HepG2 (cell line): ENCODE data around the gene LSMEM2. TPM values are rescaled to one million over a fixed set of nuclear protein-coding genes. Genes with fewer than 3 reads are reported as not detected.
A peak's percentile ranks its signal among the peaks of the same experiment; 100 is the strongest.

Source experiments
- EHMT2 ChIP-seq: fragments of 200-600 bp; sonication (generic); IDR thresholded peaks from 2 replicates; pipeline ENCODE4 v1.7.0; 2017; ENCODE audit warnings: antibody characterized with exemption, low read depth, low read length, borderline replicate concordance
- FOXK1 ChIP-seq: sonication (generic); formaldehyde crosslinking; IDR thresholded peaks from 2 replicates; pipeline ENCODE4 v1.4.0; 2020; ENCODE audit warnings: low read depth, missing genetic modification reagents, borderline replicate concordance
- FOXM1 ChIP-seq: sonication (generic); formaldehyde crosslinking; IDR thresholded peaks from 2 replicates; pipeline ENCODE4 v1.5.0; 2020; ENCODE audit warnings: missing genetic modification reagents
- HHEX ChIP-seq: IDR thresholded peaks from 2 replicates; pipeline ENCODE4 v1.6.1; 2016; ENCODE audit warnings: control low read depth
- RCOR2 ChIP-seq: IDR thresholded peaks from 2 replicates; pipeline ENCODE4 v1.6.1; 2016; ENCODE audit warnings: missing biosample characterization, missing genetic modification reagents
- RELA ChIP-seq: sonication (generic); formaldehyde crosslinking; IDR thresholded peaks from 2 replicates; pipeline ENCODE4 v1.4.0; 2020; ENCODE audit warnings: missing genetic modification reagents
- RFXAP ChIP-seq: sonication (generic); formaldehyde crosslinking; IDR thresholded peaks from 2 replicates; pipeline ENCODE4 v1.4.0; 2020; ENCODE audit warnings: missing genetic modification reagents, borderline replicate concordance
- TBX3 ChIP-seq: fragments of 450-650 bp; IDR thresholded peaks from 2 replicates; pipeline ENCODE4 v1.6.1; 2017; ENCODE audit warnings: antibody characterized with exemption, mild to moderate bottlenecking, inconsistent platforms, borderline replicate concordance
- ZC3H4 ChIP-seq: sonication (generic); formaldehyde crosslinking; IDR thresholded peaks from 2 replicates; pipeline ENCODE4 v1.4.0; 2020; ENCODE audit warnings: missing genetic modification reagents, borderline replicate concordance
- ZMYM2 ChIP-seq: sonication (generic); formaldehyde crosslinking; IDR thresholded peaks from 2 replicates; pipeline ENCODE4 v1.8.0; 2022; ENCODE audit warnings: mild to moderate bottlenecking, missing genetic modification reagents
- ZNF619 ChIP-seq: sonication (generic); formaldehyde crosslinking; IDR thresholded peaks from 2 replicates; pipeline ENCODE4 v1.4.0; 2020; ENCODE audit warnings: mild to moderate bottlenecking, missing genetic modification reagents
- ZNF652 ChIP-seq: IDR thresholded peaks from 2 replicates; pipeline ENCODE4 v1.6.1; 2016; ENCODE audit warnings: low read depth, borderline replicate concordance
- ZNF670 ChIP-seq: sonication (generic); formaldehyde crosslinking; IDR thresholded peaks from 2 replicates; pipeline ENCODE4 v1.8.0; 2022; ENCODE audit warnings: mild to moderate bottlenecking, missing genetic modification reagents, borderline replicate concordance
- ZNF746 ChIP-seq: sonication (generic); formaldehyde crosslinking; IDR thresholded peaks from 2 replicates; pipeline ENCODE4 v1.8.0; 2022; ENCODE audit warnings: mild to moderate bottlenecking, missing genetic modification reagents
- ZNF75D ChIP-seq: sonication (generic); formaldehyde crosslinking; IDR thresholded peaks from 2 replicates; pipeline ENCODE4 v1.8.1; 2023; ENCODE audit warnings: missing genetic modification reagents, mild to moderate bottlenecking, borderline replicate concordance
- polyA plus RNA-seq, 8 experiments: library from polyadenylated mRNA; depleted of rRNA in 3 of 8; stranded (reverse) in 7 of 8; unstranded in 1 of 8; fragments of >200 nt; fragmentation: Illumina TruSeq in 4 of 8; extraction: Trizol in 4 of 8; gene quantifications; 2 replicates each; pipeline versions ENCODE4 v1.2.1 to v1.2.3, GENCODE V29; 2011 to 2016; ENCODE audit warnings: low read depth in 4 of 8, missing spikeins in 1 of 8, mixed read lengths in 1 of 8; ENCODE audit not compliant: insufficient read depth in 1 of 8
- total RNA-seq, 5 experiments: library from RNA; depleted of rRNA; stranded (reverse); fragments of >200 nt; fragmentation: Illumina TruSeq; extraction: Trizol; gene quantifications; 2 replicates each; pipeline ENCODE4 v1.2.3, GENCODE V29; 2016; ENCODE audit warnings: low read depth in 1 of 5
- TF ChIP-seq, protein P1 (sequence below): sonication (generic); formaldehyde crosslinking; IDR thresholded peaks from 2 replicates; pipeline ENCODE4 v1.8.1; 2023; ENCODE audit warnings: mild to moderate bottlenecking, missing genetic modification reagents
- TF ChIP-seq, protein P2 (sequence below): sonication (generic); formaldehyde crosslinking; IDR thresholded peaks from 2 replicates; pipeline ENCODE4 v1.8.0; 2022; ENCODE audit warnings: mild to moderate bottlenecking, missing genetic modification reagents, borderline replicate concordance
- TF ChIP-seq, protein P3 (sequence below): IDR thresholded peaks from 2 replicates; pipeline ENCODE4 v1.6.1; 2016; ENCODE audit warnings: low read depth
- TF ChIP-seq, protein P4 (sequence below): sonication (generic); formaldehyde crosslinking; IDR thresholded peaks from 2 replicates; pipeline ENCODE4 v1.4.0; 2020; ENCODE audit warnings: missing genetic modification reagents
- TF ChIP-seq, protein P5 (sequence below): sonication (generic); formaldehyde crosslinking; conservative IDR thresholded peaks from 2 replicates; pipeline ENCODE4 v1.8.0; 2022; ENCODE audit warnings: low read depth, missing genetic modification reagents

The LSMEM2 gene
- total and polyA plus RNA-seq, 2 of the 13 experiments (the other 11 are each of a cell fraction or from before 2014, with no cell fraction given) = 0.07 to 0.41 TPM

DNA sequence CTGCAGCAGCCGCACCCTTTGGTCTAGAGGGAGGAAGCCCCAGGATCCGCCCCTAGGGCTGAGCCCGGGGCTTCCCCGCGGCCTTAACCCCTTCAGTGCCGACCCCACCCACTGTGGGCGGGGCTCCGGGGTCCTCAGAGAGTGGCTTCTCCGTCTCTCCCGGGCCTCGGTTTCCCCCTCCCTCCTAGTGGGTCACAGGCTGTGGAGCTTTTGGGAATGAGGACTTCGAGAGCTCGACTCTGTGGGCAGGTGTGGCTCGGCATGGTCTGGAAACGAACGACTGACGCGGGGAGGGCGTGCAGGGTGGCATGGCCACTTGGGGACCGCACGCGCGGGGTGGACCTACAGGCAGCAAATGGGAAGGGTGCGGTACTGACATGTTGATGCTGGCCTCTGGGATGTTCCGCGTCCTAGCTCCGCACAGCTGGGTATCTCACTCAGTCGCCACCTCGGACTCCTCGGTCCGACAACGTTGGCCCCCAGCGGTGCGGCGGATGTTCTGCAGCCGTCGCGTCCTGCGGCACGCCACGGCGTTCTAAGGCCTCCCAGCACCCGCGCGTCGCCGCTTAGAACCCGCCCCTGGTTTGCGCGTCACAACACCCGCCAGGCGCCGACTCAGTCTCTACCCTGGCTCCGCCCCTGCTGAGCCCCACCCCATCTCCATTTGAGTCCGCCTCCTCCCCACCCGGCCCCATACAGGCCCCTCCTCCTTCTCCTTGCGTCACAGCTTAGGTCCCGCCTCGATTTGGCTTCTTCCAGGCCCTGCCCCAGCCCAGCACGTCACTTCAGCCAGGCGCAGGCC lies 20.1 kb downstream of the LSMEM2 start, which contains the start of the genes HYAL3 and NAA80 (continued):
- TF ChIP-seq HHEX (CRISPR knock-in tag) (no peak), FOXM1 (CRISPR knock-in tag) (no peak), RFXAP (CRISPR knock-in tag) (peak; percentile 65; the same call in 1 of the 2 replicates), TBX3 (peak; percentile 33; the same call in 1 of the 2 replicates), ZNF75D (CRISPR knock-in tag) (no peak), ZC3H4 (CRISPR knock-in tag) (no peak; the same call in 1 of the 2 replicates), ZNF670 (CRISPR knock-in tag) (0 out of 2 replicates have a peak, but pooled peaks have one; percentile 37), ZNF619 (CRISPR knock-in tag) (no peak), EHMT2 (no peak), RCOR2 (no peak), RELA (CRISPR knock-in tag) (peak; percentile 25; the same call in 1 of the 2 replicates), ZNF746 (no peak), ZNF652 (CRISPR knock-in tag) (peak; percentile 99), ZMYM2 (CRISPR knock-in tag) (no peak), FOXK1 (CRISPR knock-in tag) (peak; percentile 9; the same call in 1 of the 2 replicates)
- TF ChIP-seq, protein P1, sequence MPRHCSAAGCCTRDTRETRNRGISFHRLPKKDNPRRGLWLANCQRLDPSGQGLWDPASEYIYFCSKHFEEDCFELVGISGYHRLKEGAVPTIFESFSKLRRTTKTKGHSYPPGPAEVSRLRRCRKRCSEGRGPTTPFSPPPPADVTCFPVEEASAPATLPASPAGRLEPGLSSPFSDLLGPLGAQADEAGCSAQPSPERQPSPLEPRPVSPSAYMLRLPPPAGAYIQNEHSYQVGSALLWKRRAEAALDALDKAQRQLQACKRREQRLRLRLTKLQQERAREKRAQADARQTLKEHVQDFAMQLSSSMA (CRISPR knock-in tag) = no peak
- TF ChIP-seq, protein P2, sequence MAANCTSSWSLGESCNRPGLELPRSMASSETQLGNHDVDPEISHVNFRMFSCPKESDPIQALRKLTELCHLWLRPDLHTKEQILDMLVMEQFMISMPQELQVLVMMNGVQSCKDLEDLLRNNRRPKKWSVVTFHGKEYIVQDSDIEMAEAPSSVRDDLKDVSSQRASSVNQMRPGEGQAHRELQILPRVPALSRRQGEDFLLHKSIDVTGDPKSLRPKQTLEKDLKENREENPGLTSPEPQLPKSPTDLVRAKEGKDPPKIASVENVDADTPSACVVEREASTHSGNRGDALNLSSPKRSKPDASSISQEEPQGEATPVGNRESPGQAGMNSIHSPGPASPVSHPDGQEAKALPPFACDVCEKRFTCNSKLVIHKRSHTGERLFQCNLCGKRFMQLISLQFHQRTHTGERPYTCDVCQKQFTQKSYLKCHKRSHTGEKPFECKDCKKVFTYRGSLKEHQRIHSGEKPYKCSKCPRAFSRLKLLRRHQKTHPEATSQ (CRISPR knock-in tag) = no peak
- TF ChIP-seq, protein P3, sequence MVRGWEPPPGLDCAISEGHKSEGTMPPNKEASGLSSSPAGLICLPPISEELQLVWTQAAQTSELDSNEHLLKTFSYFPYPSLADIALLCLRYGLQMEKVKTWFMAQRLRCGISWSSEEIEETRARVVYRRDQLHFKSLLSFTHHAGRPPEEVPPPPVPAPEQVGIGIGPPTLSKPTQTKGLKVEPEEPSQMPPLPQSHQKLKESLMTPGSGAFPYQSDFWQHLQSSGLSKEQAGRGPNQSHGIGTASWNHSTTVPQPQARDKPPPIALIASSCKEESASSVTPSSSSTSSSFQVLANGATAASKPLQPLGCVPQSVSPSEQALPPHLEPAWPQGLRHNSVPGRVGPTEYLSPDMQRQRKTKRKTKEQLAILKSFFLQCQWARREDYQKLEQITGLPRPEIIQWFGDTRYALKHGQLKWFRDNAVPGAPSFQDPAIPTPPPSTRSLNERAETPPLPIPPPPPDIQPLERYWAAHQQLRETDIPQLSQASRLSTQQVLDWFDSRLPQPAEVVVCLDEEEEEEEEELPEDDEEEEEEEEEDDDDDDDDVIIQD (CRISPR knock-in tag) = 0 out of 2 replicates have a peak, but pooled peaks have one; percentile 19
- TF ChIP-seq, protein P4, sequence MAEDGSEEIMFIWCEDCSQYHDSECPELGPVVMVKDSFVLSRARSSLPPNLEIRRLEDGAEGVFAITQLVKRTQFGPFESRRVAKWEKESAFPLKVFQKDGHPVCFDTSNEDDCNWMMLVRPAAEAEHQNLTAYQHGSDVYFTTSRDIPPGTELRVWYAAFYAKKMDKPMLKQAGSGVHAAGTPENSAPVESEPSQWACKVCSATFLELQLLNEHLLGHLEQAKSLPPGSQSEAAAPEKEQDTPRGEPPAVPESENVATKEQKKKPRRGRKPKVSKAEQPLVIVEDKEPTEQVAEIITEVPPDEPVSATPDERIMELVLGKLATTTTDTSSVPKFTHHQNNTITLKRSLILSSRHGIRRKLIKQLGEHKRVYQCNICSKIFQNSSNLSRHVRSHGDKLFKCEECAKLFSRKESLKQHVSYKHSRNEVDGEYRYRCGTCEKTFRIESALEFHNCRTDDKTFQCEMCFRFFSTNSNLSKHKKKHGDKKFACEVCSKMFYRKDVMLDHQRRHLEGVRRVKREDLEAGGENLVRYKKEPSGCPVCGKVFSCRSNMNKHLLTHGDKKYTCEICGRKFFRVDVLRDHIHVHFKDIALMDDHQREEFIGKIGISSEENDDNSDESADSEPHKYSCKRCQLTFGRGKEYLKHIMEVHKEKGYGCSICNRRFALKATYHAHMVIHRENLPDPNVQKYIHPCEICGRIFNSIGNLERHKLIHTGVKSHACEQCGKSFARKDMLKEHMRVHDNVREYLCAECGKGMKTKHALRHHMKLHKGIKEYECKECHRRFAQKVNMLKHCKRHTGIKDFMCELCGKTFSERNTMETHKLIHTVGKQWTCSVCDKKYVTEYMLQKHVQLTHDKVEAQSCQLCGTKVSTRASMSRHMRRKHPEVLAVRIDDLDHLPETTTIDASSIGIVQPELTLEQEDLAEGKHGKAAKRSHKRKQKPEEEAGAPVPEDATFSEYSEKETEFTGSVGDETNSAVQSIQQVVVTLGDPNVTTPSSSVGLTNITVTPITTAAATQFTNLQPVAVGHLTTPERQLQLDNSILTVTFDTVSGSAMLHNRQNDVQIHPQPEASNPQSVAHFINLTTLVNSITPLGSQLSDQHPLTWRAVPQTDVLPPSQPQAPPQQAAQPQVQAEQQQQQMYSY (CRISPR knock-in tag) = no peak
- TF ChIP-seq, protein P5, sequence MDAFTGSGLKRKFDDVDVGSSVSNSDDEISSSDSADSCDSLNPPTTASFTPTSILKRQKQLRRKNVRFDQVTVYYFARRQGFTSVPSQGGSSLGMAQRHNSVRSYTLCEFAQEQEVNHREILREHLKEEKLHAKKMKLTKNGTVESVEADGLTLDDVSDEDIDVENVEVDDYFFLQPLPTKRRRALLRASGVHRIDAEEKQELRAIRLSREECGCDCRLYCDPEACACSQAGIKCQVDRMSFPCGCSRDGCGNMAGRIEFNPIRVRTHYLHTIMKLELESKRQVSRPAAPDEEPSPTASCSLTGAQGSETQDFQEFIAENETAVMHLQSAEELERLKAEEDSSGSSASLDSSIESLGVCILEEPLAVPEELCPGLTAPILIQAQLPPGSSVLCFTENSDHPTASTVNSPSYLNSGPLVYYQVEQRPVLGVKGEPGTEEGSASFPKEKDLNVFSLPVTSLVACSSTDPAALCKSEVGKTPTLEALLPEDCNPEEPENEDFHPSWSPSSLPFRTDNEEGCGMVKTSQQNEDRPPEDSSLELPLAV (CRISPR knock-in tag) = no peak
